SK-N-MC (cell line): ENCODE measurements around the gene RPL39.
"Not testable (repeated sequence)": the region's sequence is repeated elsewhere in the genome, so short reads cannot be mapped to it uniquely, and the experiment has no call there.

Experiments used
- DNase-seq: peaks from one replicate; pipeline ENCODE4 v3.0.0-alpha.2; 2011; ENCODE audit warnings: low read depth, low spot score
- H3K27ac ChIP-seq: fragments of 200-600 bp; sonication (generic); 2 replicates; pipeline ENCODE4 v1.5.1; 2016; ENCODE audit warnings: mixed run types
- H3K36me3 ChIP-seq: fragments of 200-600 bp; sonication (generic); 2 replicates; pipeline ENCODE4 v1.6.1; 2017; ENCODE audit warnings: antibody characterized with exemption, low read length, mixed read lengths; ENCODE audit not compliant: insufficient read depth
- H3K4me3 ChIP-seq: fragments of 200-600 bp; sonication (generic); 2 replicates; pipeline ENCODE4 v1.5.1; 2016
- H3K9ac ChIP-seq: fragments of 200-600 bp; sonication (generic); 2 replicates; pipeline ENCODE4 v1.8.0; 2017; ENCODE audit warnings: mixed run types, mixed read lengths; ENCODE audit not compliant: insufficient read length
- H3K9me3 ChIP-seq: fragments of 200-600 bp; sonication (generic); 2 replicates; pipeline ENCODE4 v1.6.1; 2017; ENCODE audit warnings: low read depth, mild to moderate bottlenecking, antibody characterized with exemption, low read length, moderate library complexity, mixed read lengths
- EZH2 ChIP-seq: fragments of 200-600 bp; sonication (generic); IDR thresholded peaks from one replicate; pipeline ENCODE4 v1.6.1; 2017; ENCODE audit warnings: antibody characterized with exemption
- FOXP2 ChIP-seq: optimal IDR thresholded peaks from 2 replicates; pipeline ENCODE3; 2011; ENCODE audit warnings: mild to moderate bottlenecking, moderate library complexity; ENCODE audit not compliant: insufficient read depth; ENCODE audit errors: extremely low read length, control extremely low read depth
- POLR2AphosphoS5 ChIP-seq: IDR thresholded peaks from 2 replicates; pipeline ENCODE4 v1.6.1; 2012; ENCODE audit warnings: mild to moderate bottlenecking, low read depth, low read length, borderline replicate concordance

RPL39 gene

GRCh38 chrX:119756926-119757635 lies 34.3 kb downstream of the RPL39 start:
- Histone ChIP-seq H3K4me3 (no peak overlapping the region), H3K36me3 (no peaks in the 10 kb centered on the region), H3K9me3 (no peaks in the 10 kb centered on the region), H3K9ac (no peak overlapping the region), H3K27ac (no peak overlapping the region)
- DNase-seq, result no peak
- no peak for TF ChIP-seq EZH2

- H3K27ac ChIP-seq, result 0 out of 2 replicates have a peak overlapping the region, but pooled peaks have one; percentile 19
- no peaks in the 10 kb centered on the region for H3K9me3 ChIP-seq
- no peaks in the 10 kb centered on the region for H3K36me3 ChIP-seq
- no peak overlapping the region for H3K9ac ChIP-seq
- TF ChIP-seq EZH2 (no peak), FOXP2 (no peak), POLR2AphosphoS5 (no peak)
- no peak overlapping the region for H3K4me3 ChIP-seq
- no peak for DNase-seq
These were observed 35.4 kb downstream of the RPL39 start for GRCh38 chrX:119755981-119756533.

- no peak for TF ChIP-seq EZH2
- no peak for TF ChIP-seq POLR2AphosphoS5
- TF ChIP-seq FOXP2, result no peak
- Histone ChIP-seq H3K27ac (no peak overlapping the region), H3K36me3 (no peaks in the 10 kb centered on the region), H3K9ac (no peak overlapping the region), H3K4me3 (no peak overlapping the region), H3K9me3 (no peaks in the 10 kb centered on the region)
- DNase-seq, result no peak
These were observed 37.7 kb downstream of the RPL39 start for GRCh38 chrX:119753639-119754257.

- H3K27ac ChIP-seq, result no peak overlapping the region
These were observed 38.4 kb downstream of the RPL39 start for GRCh38 chrX:119753001-119753400.

GRCh38 chrX:119750751-119751150 lies 40.7 kb downstream of the RPL39 start:
- H3K36me3 ChIP-seq, H3K9me3 ChIP-seq, H3K4me3 ChIP-seq, DNase-seq, H3K27ac ChIP-seq, H3K9ac ChIP-seq: not testable (repeated sequence)

More at GRCh38 chrX:119753001-119753400, 38.4 kb downstream of the RPL39 start:
- no peak overlapping the region for H3K4me3 ChIP-seq
- H3K36me3 ChIP-seq, result no peaks in the 10 kb centered on the region
- DNase-seq, result no peak
- TF ChIP-seq EZH2, result no peak
- TF ChIP-seq FOXP2, result no peak
- H3K9ac ChIP-seq, result no peak overlapping the region
- no peaks in the 10 kb centered on the region for H3K9me3 ChIP-seq

- H3K27ac ChIP-seq, H3K9me3 ChIP-seq, DNase-seq, H3K9ac ChIP-seq, H3K4me3 ChIP-seq, H3K36me3 ChIP-seq: not testable (repeated sequence)
These were observed 41.3 kb downstream of the RPL39 start for GRCh38 chrX:119750131-119750530.

- Histone ChIP-seq H3K9ac (no peak overlapping the region), H3K4me3 (no peak overlapping the region), H3K36me3 (no peaks in the 10 kb centered on the region), H3K9me3 (no peaks in the 10 kb centered on the region), H3K27ac (no peak overlapping the region)
- no peak for DNase-seq
- no peak for TF ChIP-seq POLR2AphosphoS5
- no peak for TF ChIP-seq EZH2
- TF ChIP-seq FOXP2, result no peak
These were observed 46.1 kb downstream of the RPL39 start for GRCh38 chrX:119745283-119745848.

GRCh38 chrX:119738742-119739141 lies 52.7 kb downstream of the RPL39 start:
- Histone ChIP-seq H3K4me3 (no peak overlapping the region), H3K9me3 (no peaks in the 10 kb centered on the region), H3K36me3 (no peaks in the 10 kb centered on the region), H3K27ac (no peak overlapping the region), H3K9ac (no peak overlapping the region)
- no peak for DNase-seq
- TF ChIP-seq FOXP2 (no peak), POLR2AphosphoS5 (no peak), EZH2 (no peak)
